Sigmoid colon (tissue), 7 donors: ENCODE results near the gene HES2. TPM values are rescaled to one million over a fixed set of nuclear protein-coding genes. Genes with fewer than 3 reads are reported as not detected.

Experiments used
- DNase-seq: peaks from one replicate; pipeline ENCODE4 v3.0.0-alpha.2; 2019
- H3K27ac ChIP-seq, 4 donors: fragments of 200-600 bp; sonication (generic); one replicate each; pipeline ENCODE4 v1.5.1; 2016 to 2019; ENCODE audit warnings: mild to moderate bottlenecking in 1 of 4
- H3K27me3 ChIP-seq, 3 donors: fragments of 200-600 bp; sonication (generic); one replicate each; pipeline ENCODE4 v1.5.1; 2019; ENCODE audit warnings: mild to moderate bottlenecking in 1 of 3
- H3K36me3 ChIP-seq, 4 donors: fragments of 200-600 bp; sonication (generic); one replicate each; pipeline ENCODE4 v1.5.1; 2016 to 2019
- H3K4me1 ChIP-seq, 4 donors: fragments of 200-600 bp; sonication (generic); one replicate each; pipeline ENCODE4 v1.5.1; 2017 to 2019
- H3K4me3 ChIP-seq, 4 donors: fragments of 200-600 bp; sonication (generic); one replicate each; pipeline ENCODE4 v1.5.1; 2017 to 2019; ENCODE audit warnings: mild to moderate bottlenecking in 2 of 4, moderate library complexity in 1 of 4
- H3K9me3 ChIP-seq, 4 donors: fragments of 200-600 bp in 3 of 4; sonication (generic) in 3 of 4; one replicate each; pipeline versions ENCODE4 v1.5.1 to v1.6.1; 2013 to 2019
- CTCF ChIP-seq, 4 experiments: fragments of 450-650 bp in 3 of 4; fragments of 200-600 bp in 1 of 4; IDR thresholded peaks; one replicate each; pipeline ENCODE4 v1.5.1; 2016 to 2019; ENCODE audit warnings: antibody characterized with exemption in 4 of 4, mild to moderate bottlenecking in 3 of 4, moderate library complexity in 2 of 4
- EP300 ChIP-seq, 4 donors: sonication (generic); formaldehyde crosslinking; IDR thresholded peaks; one replicate each; pipeline ENCODE4 v1.6.1; 2017; ENCODE audit warnings: antibody characterized with exemption in 4 of 4
- POLR2A ChIP-seq, 2 donors: fragments of 450-650 bp; IDR thresholded peaks; one replicate each; pipeline ENCODE4 v1.6.1; 2016; ENCODE audit warnings: antibody characterized with exemption in 2 of 2, mild to moderate bottlenecking in 2 of 2, moderate library complexity in 2 of 2
- POLR2AphosphoS5 ChIP-seq, 4 donors: sonication (generic); formaldehyde crosslinking; IDR thresholded peaks; one replicate each; pipeline ENCODE4 v1.6.1; 2017; ENCODE audit warnings: antibody characterized with exemption in 4 of 4
- WGBS, 2 donors: extraction: QIAGEN DNeasy Blood & Tissue Kit; methylation state at CpG; one replicate each; pipeline ENCODE4 v1.1.7; 2013; 5-methylcytosine and 5-hydroxymethylcytosine counted together
- intact Hi-C: fragments of 100-400 bp; cut with DNase I; formaldehyde crosslinking; loops from one replicate; pipeline ENCODE4 v1.15.1; 2023
- polyA plus RNA-seq, 3 donors: library from polyadenylated mRNA; stranded (reverse); fragments of 200-250 nt; gene quantifications; one replicate each; pipeline ENCODE4 v1.2.3, GENCODE V29; 2013
- total RNA-seq, 4 donors: library from RNA; depleted of rRNA; stranded (reverse); fragments of >200 nt; gene quantifications; one replicate each; pipeline ENCODE4 v1.1.0, GENCODE V29; 2016
- donor health status: healthy with polysubstance abuse.
- donor health status: Bipolar disorder and iron deficiency.
- donor health status: healthy.

Gene HES2
- total and polyA plus RNA-seq, 7 donors, result 10.7 to 27.0 (median 19.9) TPM; not detected in 4

- no peak for DNase-seq
- Histone ChIP-seq H3K4me1 (no peaks in the 10 kb centered on the region), H3K4me3 (no peak overlapping the region), H3K27me3 (peaks cover 20 to 69% (median 35%) of the 10 kb centered on the region in 3 donors), H3K36me3 (no peaks in the 10 kb centered on the region), H3K27ac (no peak overlapping the region), H3K9me3 (no peaks in the 10 kb centered on the region)
- WGBS, 2 donors, result 17 to 56% methylated on average over 6 of the region's 6 CpGs
- intact Hi-C loops, result no loop called here
- TF ChIP-seq EP300 (IDR thresholded peaks at IDR 0.05) (no peak), POLR2A (IDR thresholded peaks at IDR 0.05) (no peak), CTCF (IDR thresholded peaks at IDR 0.05) (no peak), POLR2AphosphoS5 (IDR thresholded peaks at IDR 0.05) (no peak)
Measured at GRCh38 chr1:6412896-6413295, 6.8 kb downstream of the HES2 start.

- 90 to 91% methylated on average over 13 of the region's 13 CpGs for WGBS, 2 donors
- TF ChIP-seq POLR2AphosphoS5 (IDR thresholded peaks at IDR 0.05) (no peak), EP300 (IDR thresholded peaks at IDR 0.05) (no peak), CTCF (IDR thresholded peaks at IDR 0.05) (no peak), POLR2A (IDR thresholded peaks at IDR 0.05) (no peak)
- Histone ChIP-seq H3K36me3 (no peaks in the 10 kb centered on the region), H3K9me3 (no peaks in the 10 kb centered on the region), H3K27me3 (peaks cover 2 to 44% (median 15%) of the 10 kb centered on the region in 3 donors), H3K4me1 (no peaks in the 10 kb centered on the region), H3K4me3 (no peak overlapping the region), H3K27ac (no peak overlapping the region)
- DNase-seq, result no peak
- intact Hi-C loops, result no loop called here
Measured at GRCh38 chr1:6410248-6410893, 9.3 kb downstream of the HES2 start.

- DNase-seq, result no peak
- no peaks in the 10 kb centered on the region for H3K36me3 ChIP-seq
- intact Hi-C loops, result no loop called here
- WGBS, 2 donors, result 95% methylated on average over 6 of the region's 6 CpGs
- H3K4me3 ChIP-seq, result no peak overlapping the region
- no peak for TF ChIP-seq POLR2A (IDR thresholded peaks at IDR 0.05)
- TF ChIP-seq EP300 (IDR thresholded peaks at IDR 0.05), result no peak
- TF ChIP-seq POLR2AphosphoS5 (IDR thresholded peaks at IDR 0.05), result no peak
- TF ChIP-seq CTCF (IDR thresholded peaks at IDR 0.05), result no peak
- H3K9me3 ChIP-seq, result no peaks in the 10 kb centered on the region
- H3K4me1 ChIP-seq, result no peaks in the 10 kb centered on the region
- H3K27ac ChIP-seq, result no peak overlapping the region
- H3K27me3 ChIP-seq, result peaks cover 0 to 38% (median 10%) of the 10 kb centered on the region in 3 donors
Measured at GRCh38 chr1:6409733-6410132, 10.0 kb downstream of the HES2 start.

- 47 to 81% methylated on average over 4 of the region's 4 CpGs for whole genome bisulfite sequencing, 2 donors
- intact Hi-C loops, result no loop called here
- DNase-seq, result no peak
- no peaks in the 10 kb centered on the region for H3K9me3 ChIP-seq
- peaks cover 0 to 31% (median 4%) of the 10 kb centered on the region in 3 donors for H3K27me3 ChIP-seq
- H3K36me3 ChIP-seq, result no peaks in the 10 kb centered on the region
- H3K27ac ChIP-seq, result no peak overlapping the region
- TF ChIP-seq POLR2AphosphoS5 (IDR thresholded peaks at IDR 0.05), result no peak
- H3K4me3 ChIP-seq, result no peak overlapping the region
- H3K4me1 ChIP-seq, result no peaks in the 10 kb centered on the region
Measured at GRCh38 chr1:6409053-6409452, 10.7 kb downstream of the HES2 start.

- no peaks in the 10 kb centered on the region for H3K4me1 ChIP-seq
- no peaks in the 10 kb centered on the region for H3K9me3 ChIP-seq
- DNase-seq, result no peak
- intact Hi-C loops, result no loop called here
- H3K36me3 ChIP-seq, result no peaks in the 10 kb centered on the region
- WGBS, 2 donors, result 87% methylated on average over 6 of the region's 6 CpGs
- H3K27me3 ChIP-seq, result peaks cover 0 to 20% (median 0%) of the 10 kb centered on the region in 3 donors
- no peak overlapping the region for H3K4me3 ChIP-seq
- no peak overlapping the region for H3K27ac ChIP-seq
- TF ChIP-seq POLR2A (IDR thresholded peaks at IDR 0.05) (no peak), POLR2AphosphoS5 (IDR thresholded peaks at IDR 0.05) (no peak), CTCF (IDR thresholded peaks at IDR 0.05) (no peak), EP300 (IDR thresholded peaks at IDR 0.05) (no peak)
Measured at GRCh38 chr1:6408023-6408422, 11.7 kb downstream of the HES2 start.
